A549 (cell line): ENCODE data around the gene EBF4.

ENCODE experiments used
- CHD4 ChIP-seq: fragments of 200-600 bp; sonication (generic); IDR thresholded peaks from 2 replicates; pipeline ENCODE4 v1.6.1; 2016; ENCODE audit warnings: antibody characterized with exemption, mild to moderate bottlenecking, borderline replicate concordance
- EP300 ChIP-seq, 2 experiments: fragments of >200 bp; sonication (Bioruptor Twin); formaldehyde crosslinking; IDR thresholded peaks; 2 replicates in 1 of 2; 3 replicates in 1 of 2; pipeline ENCODE4 v1.6.1; 2016 to 2017
- JUN ChIP-seq, 2 experiments: fragments of >200 bp; sonication (Bioruptor Twin); formaldehyde crosslinking; IDR thresholded peaks; 2 replicates in 1 of 2; 3 replicates in 1 of 2; pipeline ENCODE4 v1.6.1; 2016 to 2017
- NR3C1 ChIP-seq: fragments of >200 bp; sonication (Bioruptor Twin); formaldehyde crosslinking; IDR thresholded peaks from 3 replicates; pipeline ENCODE4 v1.6.1; 2017
- POLR2A ChIP-seq: IDR thresholded peaks from 2 replicates; pipeline ENCODE4 v1.6.1; 2012; ENCODE audit warnings: mild to moderate bottlenecking, low read length
- REST ChIP-seq: fragments of 200-600 bp; sonication (generic); IDR thresholded peaks from 2 replicates; pipeline ENCODE4 v1.6.1; 2016; ENCODE audit warnings: antibody characterized with exemption, mild to moderate bottlenecking, moderate library complexity
- TF ChIP-seq, protein P1 (sequence below): fragments of >200 bp; sonication (Bioruptor Twin); formaldehyde crosslinking; IDR thresholded peaks from 3 replicates; pipeline ENCODE4 v1.6.1; 2016
- TF ChIP-seq, protein P2 (sequence below): fragments of >200 bp; sonication (Bioruptor Twin); formaldehyde crosslinking; IDR thresholded peaks from 3 replicates; pipeline ENCODE4 v1.5.1; 2016

DNA sequence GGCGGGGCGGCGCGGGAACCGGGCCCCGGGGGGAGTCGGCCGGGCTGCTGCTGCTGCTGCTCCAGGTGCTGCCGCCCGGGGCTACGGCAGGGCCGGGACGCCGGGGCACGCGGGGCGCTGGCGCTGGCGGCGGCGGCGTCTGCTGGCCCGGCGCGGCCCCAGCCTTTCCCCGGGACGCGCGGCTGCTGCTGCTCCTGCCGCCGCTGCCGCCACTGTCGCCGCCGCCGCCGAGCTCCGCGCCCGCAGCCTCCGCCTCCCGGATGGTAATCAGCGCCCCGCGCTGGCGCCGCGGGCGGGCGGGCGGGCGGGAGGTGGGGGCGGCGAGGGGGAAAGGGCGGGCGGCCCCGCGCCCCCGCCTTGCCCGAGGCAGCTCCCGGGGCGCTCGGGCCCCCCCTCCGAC is 306 bp downstream of the EBF4 start:
- TF ChIP-seq REST (no peak), POLR2A (no peak), JUN (IDR thresholded peaks at IDR 0.05) (no peak), EP300 (IDR thresholded peaks at IDR 0.05) (no peak), NR3C1 (no peak), CHD4 (no peak)
- TF ChIP-seq, protein P1, sequence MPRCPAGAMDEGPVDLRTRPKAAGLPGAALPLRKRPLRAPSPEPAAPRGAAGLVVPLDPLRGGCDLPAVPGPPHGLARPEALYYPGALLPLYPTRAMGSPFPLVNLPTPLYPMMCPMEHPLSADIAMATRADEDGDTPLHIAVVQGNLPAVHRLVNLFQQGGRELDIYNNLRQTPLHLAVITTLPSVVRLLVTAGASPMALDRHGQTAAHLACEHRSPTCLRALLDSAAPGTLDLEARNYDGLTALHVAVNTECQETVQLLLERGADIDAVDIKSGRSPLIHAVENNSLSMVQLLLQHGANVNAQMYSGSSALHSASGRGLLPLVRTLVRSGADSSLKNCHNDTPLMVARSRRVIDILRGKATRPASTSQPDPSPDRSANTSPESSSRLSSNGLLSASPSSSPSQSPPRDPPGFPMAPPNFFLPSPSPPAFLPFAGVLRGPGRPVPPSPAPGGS, result no peak
- TF ChIP-seq, protein P2, sequence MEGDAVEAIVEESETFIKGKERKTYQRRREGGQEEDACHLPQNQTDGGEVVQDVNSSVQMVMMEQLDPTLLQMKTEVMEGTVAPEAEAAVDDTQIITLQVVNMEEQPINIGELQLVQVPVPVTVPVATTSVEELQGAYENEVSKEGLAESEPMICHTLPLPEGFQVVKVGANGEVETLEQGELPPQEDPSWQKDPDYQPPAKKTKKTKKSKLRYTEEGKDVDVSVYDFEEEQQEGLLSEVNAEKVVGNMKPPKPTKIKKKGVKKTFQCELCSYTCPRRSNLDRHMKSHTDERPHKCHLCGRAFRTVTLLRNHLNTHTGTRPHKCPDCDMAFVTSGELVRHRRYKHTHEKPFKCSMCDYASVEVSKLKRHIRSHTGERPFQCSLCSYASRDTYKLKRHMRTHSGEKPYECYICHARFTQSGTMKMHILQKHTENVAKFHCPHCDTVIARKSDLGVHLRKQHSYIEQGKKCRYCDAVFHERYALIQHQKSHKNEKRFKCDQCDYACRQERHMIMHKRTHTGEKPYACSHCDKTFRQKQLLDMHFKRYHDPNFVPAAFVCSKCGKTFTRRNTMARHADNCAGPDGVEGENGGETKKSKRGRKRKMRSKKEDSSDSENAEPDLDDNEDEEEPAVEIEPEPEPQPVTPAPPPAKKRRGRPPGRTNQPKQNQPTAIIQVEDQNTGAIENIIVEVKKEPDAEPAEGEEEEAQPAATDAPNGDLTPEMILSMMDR, result no peak
